ENCODE data around the gene SLC36A2.

- no peak for TF ChIP-seq CTCF (conservative IDR thresholded peaks at IDR 0.05)
- no peak for TF ChIP-seq ZFX (IDR thresholded peaks at IDR 0.05)
Measured at GRCh38 chr5:151345187-151345807, 2.1 kb downstream of the SLC36A2 start.

Data from C4-2B (cell line).